ENCODE results near the gene NEK2. TPM values are rescaled to one million over a fixed set of nuclear protein-coding genes. Genes with fewer than 3 reads are reported as not detected.
A peak's percentile ranks its signal among the peaks of the same experiment; 100 is the strongest.

NEK2 gene
- total and polyA plus RNA-seq, 4 donors, result 0.61 to 5.9 (median 0.83) TPM

- Histone ChIP-seq H3K27ac (ENCODE audit: low read depth in 1 of 2, low read length in 1 of 2) (peak overlapping the region; percentile 55 to 63), H3K4me3 (no peak overlapping the region), H3K36me3 (ENCODE audit: control insufficient read depth in 4 of 4, insufficient read depth in 4 of 4, low read length in 4 of 4) (no peaks in the 10 kb centered on the region), H3K9ac (ENCODE audit: insufficient read depth in 1 of 2, low read length in 2 of 2) (no peak overlapping the region), H3K9me3 (ENCODE audit: control insufficient read depth in 4 of 4, insufficient read depth in 3 of 4, low read length in 3 of 4) (no peaks in the 10 kb centered on the region), H3K27me3 (ENCODE audit: control insufficient read depth in 3 of 3, insufficient read depth in 3 of 3, low read length in 2 of 3) (peaks cover 0 to 4% (median 0%) of the 10 kb centered on the region in 3 donors), H3K4me1 (ENCODE audit: control insufficient read depth in 5 of 5, insufficient read depth in 5 of 5, low read length in 5 of 5) (peaks cover 0 to 15% (median 3%) of the 10 kb centered on the region in 5 donors)
- peak; percentile 75 for ATAC-seq (ENCODE audit: insufficient read depth, low FRiP score)
- 57 to 65% methylated on average over 8 of the region's 8 CpGs for WGBS, 2 donors
- DNase-seq, result peak; percentile 40 to 51 (median 41)
- no peak for TF ChIP-seq CTCF (IDR thresholded peaks at IDR 0.05; ENCODE audit: control extremely low read depth, extremely low read depth)
These were observed 62.1 kb downstream of the NEK2 start for GRCh38 chr1:211613108-211613947.

GRCh38 chr1:211612786-211613107, 62.7 kb downstream of the NEK2 start:
- no peak overlapping the region for H3K4me3 ChIP-seq
- 84 to 89% methylated on average over 6 of the region's 6 CpGs for WGBS, 2 donors
- peaks cover 0 to 4% (median 0%) of the 10 kb centered on the region in 3 donors for H3K27me3 ChIP-seq (ENCODE audit: control insufficient read depth in 3 of 3, insufficient read depth in 3 of 3, low read length in 2 of 3)
- H3K9me3 ChIP-seq (ENCODE audit: control insufficient read depth in 4 of 4, insufficient read depth in 3 of 4, low read length in 3 of 4), result no peaks in the 10 kb centered on the region
- peaks cover 0 to 15% (median 3%) of the 10 kb centered on the region in 5 donors for H3K4me1 ChIP-seq (ENCODE audit: control insufficient read depth in 5 of 5, insufficient read depth in 5 of 5, low read length in 5 of 5)
- no peaks in the 10 kb centered on the region for H3K36me3 ChIP-seq (ENCODE audit: control insufficient read depth in 4 of 4, insufficient read depth in 4 of 4, low read length in 4 of 4)
- no peak for ATAC-seq (ENCODE audit: insufficient read depth, low FRiP score)
- no peak overlapping the region for H3K9ac ChIP-seq (ENCODE audit: insufficient read depth in 1 of 2, low read length in 2 of 2)
- H3K27ac ChIP-seq (ENCODE audit: low read depth in 1 of 2, low read length in 1 of 2), result peak overlapping the region; percentile 55 to 63
- TF ChIP-seq CTCF (IDR thresholded peaks at IDR 0.05; ENCODE audit: control extremely low read depth, extremely low read depth), result no peak
- DNase-seq, result no peak

Other genes starting within 250 kb of the NEK2 start
- under 1 TPM in 1 of 2 donors, not detected in 1; 0.49 TPM for gene RD3, start 183.5 kb downstream of the NEK2 start, total RNA-seq
- gene RD3, start 183.5 kb downstream of the NEK2 start, polyA plus RNA-seq, result under 1 TPM; 0.02 to 0.09 TPM
- gene SLC30A1, start 96.5 kb downstream of the NEK2 start, total RNA-seq, result 10 to 100 TPM; 23.6 to 26.3 TPM
- gene SLC30A1, start 96.5 kb downstream of the NEK2 start, polyA plus RNA-seq, result 1 to 10 TPM; 3.1 to 5.3 TPM
- gene LPGAT1, start 155.1 kb upstream of the NEK2 start, total RNA-seq, result 10 to 100 TPM; 39.8 to 41.9 TPM
- gene LPGAT1, start 155.1 kb upstream of the NEK2 start, polyA plus RNA-seq, result 10 to 100 TPM in 1 of 2 donors, 1 to 10 TPM in 1; 4.9 to 11.2 TPM